GM15510 (cell line): ENCODE results near the gene CACNA1D.

Source experiments
- POLR2A ChIP-seq: IDR thresholded peaks from 3 replicates; pipeline ENCODE4 v1.6.1; 2011; ENCODE audit warnings: borderline replicate concordance; ENCODE audit not compliant: insufficient read length; ENCODE audit errors: extremely low read depth

The CACNA1D gene

DNA sequence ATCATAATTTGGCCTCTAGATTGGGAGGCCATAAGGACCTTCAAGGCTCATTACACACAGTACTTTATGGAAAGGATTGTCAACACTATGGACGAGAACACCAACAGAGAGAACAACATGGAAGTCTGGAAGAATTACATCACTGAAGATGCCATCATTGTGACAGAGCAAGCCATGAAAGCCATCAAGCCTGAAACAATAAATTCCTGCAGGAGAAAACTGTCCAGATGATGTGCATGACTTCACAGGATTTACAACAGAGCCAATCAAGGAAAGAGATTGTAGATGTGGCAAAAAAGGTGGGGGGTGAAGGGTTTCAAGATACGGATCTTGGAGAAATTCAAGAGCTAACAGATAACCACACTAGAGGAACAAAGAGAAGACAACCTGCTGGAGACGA lies 367.8 kb downstream of the CACNA1D start:
- TF ChIP-seq POLR2A: no peak

GRCh38 chr3:53863145-53863544 lies 368.7 kb downstream of the CACNA1D start:
- no peak for TF ChIP-seq POLR2A
